SJCRH30 (cell line): ENCODE data around the gene PSMD13. TPM values are rescaled to one million over a fixed set of nuclear protein-coding genes. Genes with fewer than 3 reads are reported as not detected.

Source experiments
- DNase-seq, 2 experiments: peaks; one replicate each; pipeline ENCODE4 v3.0.0-alpha.2; 2015 to 2020
- H3K27ac ChIP-seq: fragments of 250-450 bp; sonication (Bioruptor Pico); 2 replicates; pipeline ENCODE4 v1.5.1; 2020; ENCODE audit warnings: mild to moderate bottlenecking, moderate library complexity
- H3K27me3 ChIP-seq: fragments of 250-450 bp; sonication (Bioruptor Pico); 2 replicates; pipeline ENCODE4 v1.5.1; 2020; ENCODE audit warnings: mild to moderate bottlenecking, moderate library complexity
- H3K36me3 ChIP-seq: fragments of 250-450 bp; sonication (Bioruptor Pico); 2 replicates; pipeline ENCODE4 v1.5.1; 2020; ENCODE audit warnings: mild to moderate bottlenecking, moderate library complexity
- H3K4me1 ChIP-seq: fragments of 250-450 bp; sonication (Bioruptor Pico); 2 replicates; pipeline ENCODE4 v1.5.1; 2020; ENCODE audit warnings: mild to moderate bottlenecking, moderate library complexity
- H3K4me3 ChIP-seq: fragments of 250-450 bp; sonication (Bioruptor Pico); 2 replicates; pipeline ENCODE4 v1.5.1; 2020; ENCODE audit warnings: mild to moderate bottlenecking, moderate library complexity
- H3K9me3 ChIP-seq: fragments of 250-450 bp; sonication (Bioruptor Pico); replicated peaks from 2 replicates; pipeline ENCODE4 v1.5.1; 2020; ENCODE audit warnings: mild to moderate bottlenecking, moderate library complexity
- total RNA-seq: library from RNA; depleted of rRNA; stranded (reverse); fragments of >200 nt; shearing (Covaris generic); gene quantifications from 2 replicates; pipeline ENCODE4 v1.2.3, GENCODE V29; 2014; rRNA removed

PSMD13 gene
- total RNA-seq, 1 experiment from 2014 or later: 131 TPM

GRCh38 chr11:296171-297050 is 59.6 kb downstream of the PSMD13 start:
- H3K4me1 ChIP-seq: peaks cover 14% of the 10 kb centered on the region; the same call in 1 of the 2 replicates
- no peak overlapping the region for H3K27ac ChIP-seq
- no peaks in the 10 kb centered on the region for H3K27me3 ChIP-seq
- DNase-seq: no peak
- no peak overlapping the region for H3K4me3 ChIP-seq
- H3K9me3 ChIP-seq: no peaks in the 10 kb centered on the region
- H3K36me3 ChIP-seq: no peaks in the 10 kb centered on the region

GRCh38 chr11:297051-297585 is 60.3 kb downstream of the PSMD13 start:
- Histone ChIP-seq H3K27ac (no peak overlapping the region), H3K9me3 (no peaks in the 10 kb centered on the region), H3K27me3 (no peaks in the 10 kb centered on the region), H3K36me3 (no peaks in the 10 kb centered on the region), H3K4me3 (no peak overlapping the region), H3K4me1 (peaks cover 14% of the 10 kb centered on the region; the same call in 1 of the 2 replicates)
- DNase-seq: no peak

GRCh38 chr11:297586-298405 is 61.0 kb downstream of the PSMD13 start:
- DNase-seq: peak; percentile 40 to 45
- Histone ChIP-seq H3K9me3 (no peaks in the 10 kb centered on the region), H3K36me3 (no peaks in the 10 kb centered on the region), H3K27ac (no peak overlapping the region), H3K4me1 (peaks cover 14% of the 10 kb centered on the region; the same call in 1 of the 2 replicates), H3K27me3 (no peaks in the 10 kb centered on the region), H3K4me3 (no peak overlapping the region)

GRCh38 chr11:298406-299065 is 61.8 kb downstream of the PSMD13 start:
- H3K4me3 ChIP-seq: no peak overlapping the region
- H3K27me3 ChIP-seq: no peaks in the 10 kb centered on the region
- H3K4me1 ChIP-seq: peaks cover 14% of the 10 kb centered on the region; the same call in 1 of the 2 replicates
- no peak for DNase-seq
- H3K27ac ChIP-seq: no peak overlapping the region
- no peaks in the 10 kb centered on the region for H3K36me3 ChIP-seq
- no peaks in the 10 kb centered on the region for H3K9me3 ChIP-seq

- Histone ChIP-seq H3K4me1 (peaks cover 14% of the 10 kb centered on the region; the same call in 1 of the 2 replicates), H3K27ac (no peak within 1 kb of the TSS), H3K36me3 (no peaks in the 10 kb centered on the region), H3K4me3 (no peak within 1 kb of the TSS), H3K27me3 (no peaks in the 10 kb centered on the region), H3K9me3 (no peaks in the 10 kb centered on the region)
- DNase-seq: no peak
These were observed 62.5 kb downstream of the PSMD13 start, which contains the start of gene IFITM5 for GRCh38 chr11:299081-299891. Gene IFITM5, minus strand, starts transcription at chr11:299526. Its CDS starts 36 bp downstream, at chr11:299490.

- Histone ChIP-seq H3K4me1 (peaks cover 14% of the 10 kb centered on the region; the same call in 1 of the 2 replicates), H3K36me3 (no peaks in the 10 kb centered on the region), H3K4me3 (no peak overlapping the region), H3K27ac (no peak overlapping the region), H3K9me3 (no peaks in the 10 kb centered on the region), H3K27me3 (no peaks in the 10 kb centered on the region)
- DNase-seq: peak; percentile 87 to 88
These were observed 63.4 kb downstream of the PSMD13 start for GRCh38 chr11:299951-300735.

Other genes with a start within 250 kb of the PSMD13 start
- not detected in 2 replicates for gene SCGB1C1, start 43.9 kb upstream of the PSMD13 start, total RNA-seq
- 20.8 and 22.6 TPM in 2 replicates for gene BET1L, start 29.6 kb upstream of the PSMD13 start, total RNA-seq
- 98.3 and 106 TPM in 2 replicates for gene RIC8A, start 29.3 kb upstream of the PSMD13 start, total RNA-seq
- 11.0 and 17.2 TPM in 2 replicates for gene SIRT3, start 634 bp upstream of the PSMD13 start, total RNA-seq
- gene NLRP6, start 41.4 kb downstream of the PSMD13 start, total RNA-seq: not detected in 2 replicates
- 4.7 and 8.5 TPM in 2 replicates for gene PGGHG, start 52.1 kb downstream of the PSMD13 start, total RNA-seq
- not detected in 2 replicates for gene IFITM5, start 62.5 kb downstream of the PSMD13 start, total RNA-seq
- gene IFITM2, start 70.8 kb downstream of the PSMD13 start, total RNA-seq: 38.4 and 40.0 TPM in 2 replicates
- gene IFITM1, start 77.1 kb downstream of the PSMD13 start, total RNA-seq: 4.9 and 7.4 TPM in 2 replicates
- gene IFITM3, start 83.9 kb downstream of the PSMD13 start, total RNA-seq: 100 and 101 TPM in 2 replicates
- 0.08 TPM in 1 of 2 replicates, not detected in the other for gene B4GALNT4, start 132.5 kb downstream of the PSMD13 start, total RNA-seq
- 0.18 TPM in 1 of 2 replicates, not detected in the other for gene PKP3, start 157.2 kb downstream of the PSMD13 start, total RNA-seq
- gene SIGIRR, start 178.0 kb downstream of the PSMD13 start, total RNA-seq: not detected in 2 replicates
- gene ANO9, start 205.0 kb downstream of the PSMD13 start, total RNA-seq: 0.61 and 0.73 TPM in 2 replicates
- 30.9 and 34.4 TPM in 2 replicates for gene PTDSS2, start 213.3 kb downstream of the PSMD13 start, total RNA-seq